Central memory CD4-positive, alpha-beta T cell (primary cell): ENCODE results near the gene TNS1.

ENCODE experiments used
- DNase-seq: peaks from one replicate; pipeline ENCODE4 v3.0.0; 2022

TNS1 gene

GRCh38 chr2:217804791-217805667 is 197.8 kb downstream of the TNS1 start:
- DNase-seq, result no peak

DNA sequence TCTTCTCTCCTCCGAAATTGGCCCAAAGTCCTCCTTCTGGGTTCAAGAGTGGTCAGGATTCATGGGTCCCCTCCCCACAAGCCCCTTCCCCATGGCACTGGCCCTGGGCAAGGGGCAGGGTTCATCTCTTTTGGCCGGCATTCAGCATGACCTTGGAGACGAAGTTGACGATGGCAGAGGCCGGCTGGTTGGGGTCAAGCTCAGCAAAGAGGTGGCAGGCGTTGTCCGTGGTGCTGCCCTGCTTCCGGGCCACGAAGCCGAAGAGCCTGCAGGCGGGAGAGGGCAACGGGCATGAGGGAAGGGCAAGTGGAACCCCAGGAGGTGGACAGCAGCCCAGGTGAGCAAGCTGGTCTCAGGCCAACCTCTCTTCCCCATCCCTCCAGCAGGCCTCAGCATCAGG is 198.5 kb downstream of the TNS1 start:
- DNase-seq, result no peak

DNA sequence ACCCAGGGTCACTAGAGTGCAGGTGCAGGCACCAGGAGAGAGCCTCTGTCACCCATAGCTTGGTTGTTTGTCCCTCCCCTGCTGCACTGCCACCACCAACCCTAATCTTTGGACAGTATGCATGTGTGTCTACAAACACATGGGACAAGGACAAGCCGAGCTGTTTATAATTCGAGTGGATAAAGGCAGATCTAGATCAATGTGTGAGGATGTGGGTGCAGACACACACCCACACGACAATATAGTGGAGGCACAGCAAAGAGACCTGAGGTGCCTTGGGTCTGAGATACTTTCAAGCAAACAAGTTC is 199.2 kb downstream of the TNS1 start:
- no peak for DNase-seq

DNA sequence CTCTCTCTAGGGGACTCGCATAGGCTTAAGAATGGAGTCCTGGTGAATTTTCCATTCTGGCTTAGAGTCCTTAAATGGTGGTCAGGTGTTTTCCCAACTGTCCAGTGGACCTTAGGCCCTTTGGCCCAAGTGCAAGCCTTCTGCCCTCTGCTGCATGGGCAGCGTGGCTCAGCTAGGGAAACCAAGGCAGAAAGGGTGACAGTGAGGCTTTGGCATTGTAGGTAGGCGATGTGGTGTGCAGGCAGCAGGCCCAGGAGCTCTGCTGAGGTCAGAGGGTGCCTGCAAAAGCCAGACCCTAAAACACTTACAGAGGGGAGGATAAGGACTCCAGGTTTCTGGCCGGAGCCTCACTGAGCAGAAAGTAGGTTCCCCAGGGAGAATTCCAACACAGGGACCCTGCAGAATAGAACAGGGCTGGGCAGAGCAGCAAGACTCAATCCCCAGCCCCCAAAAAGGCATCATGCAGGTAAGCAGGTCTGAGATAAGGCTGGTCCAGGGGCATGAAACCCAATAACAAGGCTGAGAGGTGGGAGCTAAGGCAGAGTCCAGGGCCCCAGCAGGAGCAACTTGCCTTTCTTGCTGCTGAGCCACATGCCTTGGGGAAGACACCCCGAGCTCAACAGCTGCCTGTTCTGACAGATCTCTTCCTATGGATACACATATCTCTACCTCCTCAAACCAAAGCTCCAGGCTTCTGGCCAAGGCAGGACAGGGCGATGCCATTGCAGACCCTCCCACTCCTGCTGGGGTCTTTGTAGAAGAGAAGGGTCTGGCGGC is 199.7 kb downstream of the TNS1 start:
- no peak for DNase-seq

GRCh38 chr2:217802266-217802665 is 200.5 kb downstream of the TNS1 start:
- DNase-seq, result no peak

GRCh38 chr2:217801711-217802110 is 201.1 kb downstream of the TNS1 start:
- no peak for DNase-seq

- no peak for DNase-seq
Observed at GRCh38 chr2:217801115-217801531, 201.7 kb downstream of the TNS1 start.

DNA sequence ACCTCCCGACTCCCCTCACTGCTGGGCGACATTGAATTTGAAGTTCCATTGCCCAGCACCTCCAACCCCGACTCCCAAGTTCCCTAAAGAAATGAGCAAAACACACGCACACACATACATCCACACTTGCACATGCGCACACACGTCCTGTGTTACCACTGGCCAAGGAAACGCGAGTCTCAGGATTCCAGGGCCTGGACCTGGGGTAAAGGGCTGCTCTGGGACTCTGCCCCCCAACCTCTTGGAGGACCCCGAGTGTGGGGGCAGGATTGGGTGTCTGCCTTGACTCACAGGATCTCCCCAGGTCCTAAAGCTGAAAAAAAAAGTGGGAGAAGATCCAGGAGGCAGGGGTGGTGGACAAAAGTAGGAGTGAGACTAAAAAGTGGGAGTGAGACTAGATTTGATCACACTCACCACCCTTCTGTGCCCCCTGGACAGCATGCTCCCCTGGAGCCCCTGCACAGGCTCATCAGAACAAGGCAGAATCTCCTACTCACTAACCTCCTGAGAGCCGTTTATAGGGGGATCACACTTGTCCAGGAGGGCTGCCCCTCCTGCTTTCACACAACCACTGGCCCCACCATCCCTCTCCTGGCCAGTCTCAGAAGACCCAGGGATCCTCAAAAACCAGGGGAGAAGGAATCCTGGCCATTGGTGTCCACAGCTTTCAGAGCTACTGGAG is 202.2 kb downstream of the TNS1 start:
- no peak for DNase-seq

DNA sequence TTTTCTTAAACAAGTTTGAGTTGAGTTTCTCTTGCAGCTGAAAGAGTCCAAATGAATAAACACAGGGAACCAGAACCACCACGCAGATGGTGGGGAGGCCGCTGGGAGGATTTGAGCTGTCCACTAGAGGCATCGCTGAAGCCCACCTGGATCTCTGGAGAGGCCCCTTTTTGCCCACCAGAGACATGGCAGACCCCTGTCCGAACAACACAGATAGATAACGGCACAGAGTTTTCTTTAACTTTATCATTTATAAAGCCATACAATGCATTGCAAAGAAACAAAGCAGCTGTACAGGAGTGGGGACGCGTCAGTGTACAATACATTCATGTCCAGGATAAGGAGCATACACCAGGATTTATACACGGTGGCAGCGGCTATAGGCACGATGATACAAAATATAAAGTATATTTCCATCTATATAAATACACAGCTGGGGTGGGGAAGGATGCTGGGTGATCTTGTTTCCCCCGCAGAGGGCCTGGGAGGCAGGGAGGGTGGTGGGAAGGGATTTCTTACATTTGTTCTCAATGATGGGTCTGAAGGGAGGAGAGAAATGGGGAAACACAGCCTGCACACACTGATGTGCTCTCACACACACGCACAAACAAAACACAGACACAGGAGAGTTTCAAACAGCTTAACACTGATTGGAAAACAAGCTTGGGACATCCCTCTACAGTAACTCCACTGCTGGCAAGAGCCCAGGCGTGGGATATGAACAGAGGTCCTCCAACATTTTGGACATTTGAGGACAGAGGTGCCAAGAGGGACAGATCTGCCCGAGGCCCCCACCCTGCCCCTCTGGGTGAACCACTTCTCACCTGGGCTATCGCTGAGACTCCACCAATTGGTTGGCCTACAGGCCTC is 203.0 kb downstream of the TNS1 start:
- no peak for DNase-seq

GRCh38 chr2:217798743-217799562 is 203.8 kb downstream of the TNS1 start:
- DNase-seq, result no peak

DNA sequence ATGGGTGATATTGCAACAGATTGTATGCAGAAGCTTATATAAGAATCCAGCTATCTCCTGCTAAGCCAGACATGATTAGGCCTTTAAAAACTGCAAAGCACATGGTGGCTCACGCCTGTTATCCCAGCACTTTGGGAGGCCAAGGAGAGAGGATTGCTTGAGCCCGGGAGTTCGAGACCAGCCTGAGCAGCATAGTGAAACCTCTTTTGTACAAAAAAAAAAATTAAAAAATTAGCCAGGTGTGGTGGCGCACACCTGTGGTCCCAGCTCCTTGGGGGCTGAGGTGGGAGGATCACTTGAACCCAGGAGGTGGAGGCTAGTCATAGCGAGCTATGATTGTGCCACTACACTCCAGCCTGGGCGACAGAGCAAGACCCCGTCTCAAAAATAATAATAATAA is 204.6 kb downstream of the TNS1 start:
- DNase-seq, result no peak

- DNase-seq, result no peak
Observed at GRCh38 chr2:217797661-217798069, 205.1 kb downstream of the TNS1 start.

DNA sequence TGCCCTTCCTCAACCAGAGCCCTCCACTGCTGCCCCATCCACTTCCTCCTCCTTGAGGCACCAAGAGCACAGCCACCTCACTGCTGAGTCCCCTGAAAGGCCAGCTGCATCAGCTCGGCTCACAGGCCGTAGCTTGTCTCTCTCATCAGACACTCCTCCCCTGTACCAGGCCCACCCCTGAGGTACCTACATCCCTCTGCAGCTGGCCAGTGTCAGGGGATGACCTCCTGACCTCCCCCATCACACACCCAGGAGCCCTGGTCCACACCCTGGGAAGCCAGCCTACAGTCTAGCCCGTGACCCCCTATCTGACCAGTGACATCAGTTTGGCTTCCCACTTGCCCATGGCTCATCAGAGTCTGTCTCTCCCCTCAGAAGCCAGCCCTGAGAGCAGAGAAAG is 205.6 kb downstream of the TNS1 start:
- no peak for DNase-seq

GRCh38 chr2:217795706-217796465 is 206.9 kb downstream of the TNS1 start:
- no peak for DNase-seq

GRCh38 chr2:217795067-217795466 is 207.7 kb downstream of the TNS1 start:
- no peak for DNase-seq

- DNase-seq, result no peak
Observed at GRCh38 chr2:217794133-217794986, 208.4 kb downstream of the TNS1 start.

DNA sequence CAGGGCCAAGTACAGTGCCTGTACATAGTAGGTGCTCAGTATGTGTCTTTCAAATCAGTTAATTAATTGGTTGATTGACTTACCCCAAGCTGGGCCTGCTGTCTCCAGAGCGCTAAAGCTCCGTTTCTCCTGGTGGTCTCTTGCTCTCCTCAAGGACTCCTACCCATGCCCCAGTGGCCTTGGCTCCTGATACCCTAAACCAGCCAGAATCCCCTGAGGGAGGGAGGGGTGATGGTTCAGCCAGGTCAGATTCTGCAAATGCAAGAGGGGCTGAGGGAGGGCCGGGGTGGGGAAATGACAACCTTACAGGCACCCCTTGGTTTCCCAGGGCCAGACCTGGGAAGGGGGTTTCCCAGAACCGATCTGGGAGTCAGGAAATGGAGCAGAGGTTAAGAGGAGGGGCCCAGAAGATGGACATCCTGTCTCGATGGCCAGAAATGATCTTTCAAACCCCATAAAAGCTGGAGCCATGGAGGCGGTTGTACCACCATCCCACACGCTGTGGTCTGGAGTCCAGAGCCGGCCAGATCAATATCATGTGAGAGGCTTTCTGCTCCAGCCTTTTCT is 209.1 kb downstream of the TNS1 start:
- no peak for DNase-seq

GRCh38 chr2:217792626-217793527 is 209.9 kb downstream of the TNS1 start:
- DNase-seq, result no peak
